H1 (cell line): ENCODE results near the gene LONP2. TPM values are rescaled to one million over a fixed set of nuclear protein-coding genes. Genes with fewer than 3 reads are reported as not detected.

Experiments used
- CTCF ChIA-PET: fragments of 300-600 bp; sonication (Branson Sonifier 250); formaldehyde crosslinking; loops from one replicate; lab custom pipeline; 2021; ENCODE audit not compliant: partially characterized antibody; lab: Charles Lee
- POLR2A ChIA-PET: fragments of 300-600 bp; sonication (Branson Sonifier 250); formaldehyde crosslinking; loops from one replicate; lab custom pipeline; 2021; ENCODE audit warnings: inconsistent platforms; ENCODE audit not compliant: partially characterized antibody; lab: Charles Lee
- DNase-seq, 2 experiments: peaks; one replicate each; pipeline versions ENCODE4 v3.0.0 to v3.0.0-alpha.2; 2010 to 2022; ENCODE audit warnings: low spot score in 2 of 2, low read depth in 1 of 2, mixed read lengths in 1 of 2
- FAIRE-seq: peaks from 2 replicates; lab custom pipeline; 2011; peaks lifted over from hg19 to GRCh38; lab: Jason Lieb, UNC
- H2AFZ ChIP-seq: 2 replicates; pipeline ENCODE4 v1.8.1; 2012; ENCODE audit warnings: low read length, inconsistent platforms
- H2AK5ac ChIP-seq: 2 replicates; pipeline ENCODE4 v1.6.1; 2013; ENCODE audit warnings: low read depth, low read length
- H2BK120ac ChIP-seq: replicated peaks from 2 replicates; pipeline ENCODE3; 2013; ENCODE audit warnings: low read depth, low read length, inconsistent platforms
- H2BK12ac ChIP-seq: 2 replicates; pipeline ENCODE4 v1.6.1; 2013; ENCODE audit warnings: low read depth, low read length
- H2BK15ac ChIP-seq: 2 replicates; pipeline ENCODE4 v1.6.1; 2013; ENCODE audit warnings: low read length
- H2BK20ac ChIP-seq: 2 replicates; pipeline ENCODE4 v1.6.1; 2013; ENCODE audit warnings: low read length
- H2BK5ac ChIP-seq: 2 replicates; pipeline ENCODE4 v1.6.1; 2013; ENCODE audit warnings: low read depth, low read length
- H3K14ac ChIP-seq: 2 replicates; pipeline ENCODE4 v1.6.1; 2013; ENCODE audit warnings: inconsistent platforms; ENCODE audit not compliant: insufficient read length
- H3K18ac ChIP-seq: 2 replicates; pipeline ENCODE4 v1.6.1; 2013; ENCODE audit warnings: low read length; ENCODE audit errors: extremely low read depth
- H3K23ac ChIP-seq: 2 replicates; pipeline ENCODE4 v1.6.1; 2013; ENCODE audit warnings: inconsistent platforms; ENCODE audit not compliant: insufficient read length
- H3K23me2 ChIP-seq: 2 replicates; pipeline ENCODE4 v1.6.1; 2013; ENCODE audit warnings: low read depth, low read length
- H3K27ac ChIP-seq: 2 replicates; pipeline ENCODE4 v1.6.1; 2011; ENCODE audit warnings: low read depth, low read length, inconsistent platforms
- H3K27me3 ChIP-seq, 4 experiments: replicated peaks in 1 of 4; 1 replicate in 1 of 4; 2 replicates in 3 of 4; pipeline versions ENCODE4 v1.6.1 to v1.8.1; 2011 to 2013; ENCODE audit warnings: low read length in 3 of 4, mild to moderate bottlenecking in 3 of 4, inconsistent platforms in 2 of 4, mixed read lengths in 2 of 4, moderate library complexity in 1 of 4; ENCODE audit not compliant: control insufficient read depth in 3 of 4, insufficient read depth in 3 of 4; ENCODE audit errors: extremely low read depth in 1 of 4
- H3K36me3 ChIP-seq, 4 experiments: 2 replicates each; pipeline versions ENCODE4 v1.6.1 to v1.8.1; 2011 to 2013; ENCODE audit warnings: mild to moderate bottlenecking in 4 of 4, low read length in 3 of 4, moderate library complexity in 2 of 4, control low read depth in 1 of 4, inconsistent platforms in 1 of 4; ENCODE audit not compliant: insufficient read depth in 4 of 4, control insufficient read depth in 2 of 4
- H3K4ac ChIP-seq: replicated peaks from 2 replicates; pipeline ENCODE3; 2013; ENCODE audit warnings: low read length, low read depth, mixed read lengths, inconsistent platforms; ENCODE audit not compliant: insufficient read length
- H3K4me1 ChIP-seq, 4 experiments: replicated peaks in 1 of 4; 1 replicate in 1 of 4; 2 replicates in 3 of 4; pipeline versions ENCODE4 v1.6.1 to v1.8.1; 2011 to 2013; ENCODE audit warnings: low read length in 3 of 4, inconsistent platforms in 2 of 4, mixed read lengths in 1 of 4; ENCODE audit not compliant: insufficient read depth in 4 of 4, control insufficient read depth in 3 of 4
- H3K4me2 ChIP-seq, 2 experiments: 2 replicates each; pipeline versions ENCODE4 v1.6.1 to v1.8.1; 2011 to 2013; ENCODE audit warnings: low read depth in 2 of 2, low read length in 2 of 2, control low read depth in 1 of 2, inconsistent platforms in 1 of 2, mild to moderate bottlenecking in 1 of 2; ENCODE audit not compliant: insufficient read depth in 1 of 2
- H3K4me3 ChIP-seq, 4 experiments: fragments of 200-600, 300-600 bp in 1 of 4; sonication (generic), shearing (Covaris generic), sonication (Bioruptor Twin) in 1 of 4; 2 replicates each; pipeline versions ENCODE4 v1.5.1 to v1.8.1; 2011 to 2016; ENCODE audit warnings: low read length in 4 of 4, low read depth in 3 of 4, control low read depth in 2 of 4, inconsistent platforms in 2 of 4, mild to moderate bottlenecking in 2 of 4, mixed read lengths in 1 of 4, moderate library complexity in 1 of 4; ENCODE audit not compliant: insufficient read depth in 2 of 4; ENCODE audit errors: extremely low read depth in 1 of 4
- H3K56ac ChIP-seq: replicated peaks from 2 replicates; pipeline ENCODE3; 2013; ENCODE audit warnings: low read depth, mild to moderate bottlenecking, mixed read lengths, low read length, inconsistent platforms; ENCODE audit not compliant: insufficient read length
- H3K79me1 ChIP-seq: 2 replicates; pipeline ENCODE4 v1.6.1; 2013; ENCODE audit warnings: low read depth, low read length, control low read depth
- H3K79me2 ChIP-seq, 2 experiments: 2 replicates each; pipeline versions ENCODE4 v1.6.1 to v1.8.1; 2012 to 2013; ENCODE audit warnings: low read length in 2 of 2, mild to moderate bottlenecking in 2 of 2, inconsistent platforms in 1 of 2; ENCODE audit not compliant: insufficient read depth in 2 of 2, control insufficient read depth in 1 of 2
- H3K9ac ChIP-seq, 4 experiments: replicated peaks in 1 of 4; 1 replicate in 1 of 4; 2 replicates in 3 of 4; pipeline versions ENCODE4 v1.6.1 to v1.8.1; 2011 to 2013; ENCODE audit warnings: low read depth in 3 of 4, low read length in 3 of 4, control low read depth in 2 of 4, mild to moderate bottlenecking in 2 of 4, moderate library complexity in 2 of 4, inconsistent platforms in 1 of 4; ENCODE audit errors: extremely low read depth in 1 of 4
- H3K9me3 ChIP-seq, 2 experiments: 2 replicates each; pipeline versions ENCODE4 v1.6.1 to v1.8.1; 2012 to 2013; ENCODE audit warnings: mild to moderate bottlenecking in 2 of 2, moderate library complexity in 2 of 2, control low read depth in 1 of 2, inconsistent platforms in 1 of 2, low read depth in 1 of 2, low read length in 1 of 2, mixed read lengths in 1 of 2; ENCODE audit not compliant: insufficient read depth in 2 of 2
- H4K20me1 ChIP-seq, 2 experiments: replicated peaks in 1 of 2; 2 replicates each; pipeline versions ENCODE3 to v1.8.1; 2011 to 2013; ENCODE audit warnings: inconsistent platforms in 2 of 2, low read length in 2 of 2, mild to moderate bottlenecking in 1 of 2; ENCODE audit not compliant: insufficient read depth in 2 of 2, control insufficient read depth in 1 of 2
- H4K5ac ChIP-seq: 2 replicates; pipeline ENCODE4 v1.6.1; 2013; ENCODE audit warnings: low read length, low read depth, mixed read lengths, inconsistent platforms; ENCODE audit not compliant: insufficient read length
- H4K8ac ChIP-seq: 2 replicates; pipeline ENCODE4 v1.8.0; 2013; ENCODE audit warnings: mild to moderate bottlenecking, moderate library complexity, low read length, inconsistent platforms; ENCODE audit not compliant: insufficient read depth; ENCODE audit errors: extremely low read depth
- H4K91ac ChIP-seq: replicated peaks from 2 replicates; pipeline ENCODE3; 2013; ENCODE audit warnings: low read length, mixed read lengths, inconsistent platforms; ENCODE audit not compliant: insufficient read length
- RAD21 ChIP-seq, 2 experiments: IDR thresholded peaks in 1 of 2; conservative IDR thresholded peaks in 1 of 2; 2 replicates each; pipeline ENCODE4 v1.6.1; 2011; ENCODE audit warnings: low read depth in 2 of 2, low read length in 2 of 2, improper control_type of control experiment in 1 of 2, inconsistent platforms in 1 of 2, mild to moderate bottlenecking in 1 of 2, moderate library complexity in 1 of 2
- YY1 ChIP-seq: IDR thresholded peaks from 2 replicates; pipeline ENCODE4 v1.6.1; 2011; ENCODE audit warnings: low read depth, mild to moderate bottlenecking, low read length
- WGBS, 2 experiments: shearing (Covaris generic) in 1 of 2; methylation state at CpG; one replicate each; pipeline versions ENCODE4 v1.1.6 to v1.1.7; 2013 to 2015; ENCODE audit warnings: low lambda C conversion rate in 2 of 2, mixed read lengths in 2 of 2, inconsistent platforms in 1 of 2, low coverage in 1 of 2, missing lambda C conversion rate in 1 of 2; ENCODE audit not compliant: insufficient replicate concordance in 2 of 2, insufficient coverage in 1 of 2, insufficient read length in 1 of 2; ENCODE audit errors: extremely low coverage in 1 of 2, missing lambda C conversion rate in 1 of 2; 5-methylcytosine and 5-hydroxymethylcytosine counted together
- polyA plus RNA-seq, 7 experiments: library from polyadenylated mRNA; depleted of rRNA in 3 of 7; stranded (reverse) in 5 of 7; unstranded in 2 of 7; fragments of >200 nt in 5 of 7; fragments of 200-250 nt in 2 of 7; gene quantifications; 1 replicate in 5 of 7; 2 replicates in 1 of 7; 4 replicates in 1 of 7; pipeline versions ENCODE4 v1.2.1 to v1.2.3, GENCODE V29; 2011 to 2013; ENCODE audit warnings: missing spikeins in 2 of 7, mixed read lengths in 2 of 7
- total RNA-seq: library from RNA; stranded (reverse); fragmentation: NEBNext Ultra II Directional; extraction: Animal tissue kit (Norgen Biotek cat#: 25700); gene quantifications from 2 replicates; pipeline ENCODE4 v1.2.1, GENCODE V29; 2021
- TF ChIP-seq, protein P1 (sequence below): IDR thresholded peaks from 2 replicates; pipeline ENCODE4 v1.6.1; 2012; ENCODE audit warnings: low read length, inconsistent platforms

The LONP2 gene
- total and polyA plus RNA-seq, 2 of the 8 experiments (the other 6 are each of a cell fraction or from before 2014, with no cell fraction given): 8.1 to 23.1 TPM

DNA sequence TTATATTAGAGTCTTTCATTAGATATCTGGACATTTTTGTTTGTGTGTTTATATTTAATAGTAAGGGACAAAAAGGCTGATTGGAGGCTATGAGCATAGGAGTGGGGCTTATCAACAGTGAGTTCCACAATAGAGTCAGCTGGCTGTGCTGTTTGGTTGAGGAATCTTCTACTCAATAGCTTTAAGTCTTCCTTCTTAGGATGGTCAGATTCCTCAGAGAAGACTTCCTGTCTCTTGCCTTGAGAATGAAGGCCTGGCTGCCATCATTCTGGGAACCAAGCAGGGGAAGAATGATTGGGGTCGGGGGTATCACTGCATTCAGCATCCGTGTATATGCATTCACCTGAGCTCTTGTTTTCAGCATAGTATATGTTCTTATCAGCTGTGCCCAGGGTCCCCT lies 35.1 kb downstream of the LONP2 start:
- H2BK5ac ChIP-seq: no peak overlapping the region
- no peak overlapping the region for H3K23ac ChIP-seq
- FAIRE-seq (peak; percentile 7), DNase-seq (no peak)
- no peak overlapping the region for H3K4me3 ChIP-seq
- no peak overlapping the region for H3K14ac ChIP-seq
- H3K9ac ChIP-seq: no peak overlapping the region
- no peak overlapping the region for H4K91ac ChIP-seq
- H3K4ac ChIP-seq: no peak overlapping the region
- no peak overlapping the region for H2BK15ac ChIP-seq
- CTCF ChIA-PET: no interaction called here
- H3K79me1 ChIP-seq: no peaks in the 10 kb centered on the region
- H3K56ac ChIP-seq: no peak overlapping the region
- no peak overlapping the region for H3K4me2 ChIP-seq
- H3K4me1 ChIP-seq: peaks cover 0 to 3% (median under 1%) of the 10 kb centered on the region in 4 experiments; a peak in 1 of 7 replicates
- no peaks in the 10 kb centered on the region for H3K36me3 ChIP-seq
- H3K18ac ChIP-seq: no peak overlapping the region
- no peak overlapping the region for H2BK20ac ChIP-seq
- no peak overlapping the region for H2BK120ac ChIP-seq
- H3K27ac ChIP-seq: no peak overlapping the region
- no peak overlapping the region for H4K8ac ChIP-seq
- POLR2A ChIA-PET: interaction anchor here (0.7 kb wide), 1 partner anchor 8 kb away, joined by 3 read pairs; no protein-coding TSS in a partner anchor
- no peaks in the 10 kb centered on the region for H4K20me1 ChIP-seq
- H2AK5ac ChIP-seq: no peak overlapping the region
- no peaks in the 10 kb centered on the region for H3K23me2 ChIP-seq
- H3K9me3 ChIP-seq: no peaks in the 10 kb centered on the region
- H2AFZ ChIP-seq: no peak overlapping the region
- H3K79me2 ChIP-seq: no peaks in the 10 kb centered on the region
- no peak overlapping the region for H2BK12ac ChIP-seq
- WGBS, 2 experiments: 89% methylated on average over 2 of the region's 2 CpGs; no CpG with 5 or more reads in 1 of the 2 experiments
- H3K27me3 ChIP-seq: no peaks in the 10 kb centered on the region
- H4K5ac ChIP-seq: no peak overlapping the region
- no peak for TF ChIP-seq YY1
- TF ChIP-seq, protein P1, sequence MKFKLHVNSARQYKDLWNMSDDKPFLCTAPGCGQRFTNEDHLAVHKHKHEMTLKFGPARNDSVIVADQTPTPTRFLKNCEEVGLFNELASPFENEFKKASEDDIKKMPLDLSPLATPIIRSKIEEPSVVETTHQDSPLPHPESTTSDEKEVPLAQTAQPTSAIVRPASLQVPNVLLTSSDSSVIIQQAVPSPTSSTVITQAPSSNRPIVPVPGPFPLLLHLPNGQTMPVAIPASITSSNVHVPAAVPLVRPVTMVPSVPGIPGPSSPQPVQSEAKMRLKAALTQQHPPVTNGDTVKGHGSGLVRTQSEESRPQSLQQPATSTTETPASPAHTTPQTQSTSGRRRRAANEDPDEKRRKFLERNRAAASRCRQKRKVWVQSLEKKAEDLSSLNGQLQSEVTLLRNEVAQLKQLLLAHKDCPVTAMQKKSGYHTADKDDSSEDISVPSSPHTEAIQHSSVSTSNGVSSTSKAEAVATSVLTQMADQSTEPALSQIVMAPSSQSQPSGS: no peak
- no peak for TF ChIP-seq RAD21 (IDR thresholded peaks at IDR 0.05 in 1 of 2, conservative IDR thresholded peaks at IDR 0.05 in 1 of 2; ENCODE audit: low read depth in 2 of 2, low read length in 2 of 2)
